Measurements from ENCODE around the gene GUSB.
"Not testable (repeated sequence)": the region's sequence is repeated elsewhere in the genome, so short reads cannot be mapped to it uniquely, and the experiment has no call there.

Gene GUSB

GRCh38 chr7:65975814-65976445 lies 6.1 kb downstream of the GUSB start:
- DNase-seq (ENCODE audit: low spot score) = no peak

GRCh38 chr7:65974876-65975275 lies 7.1 kb downstream of the GUSB start:
- no peak for DNase-seq (ENCODE audit: low spot score)

GRCh38 chr7:65974191-65974801 lies 7.7 kb downstream of the GUSB start:
- DNase-seq (ENCODE audit: low spot score) = no peak

- DNase-seq (ENCODE audit: low spot score) = no peak
Measured at GRCh38 chr7:65972976-65973375, 9.0 kb downstream of the GUSB start.

GRCh38 chr7:65971021-65971420 lies 11.0 kb downstream of the GUSB start:
- DNase-seq (ENCODE audit: low spot score) = no peak

- no peak for DNase-seq (ENCODE audit: low spot score)
Measured at GRCh38 chr7:65968256-65969185, 13.5 kb downstream of the GUSB start.

GRCh38 chr7:65967361-65968155 lies 14.5 kb downstream of the GUSB start:
- no peak for DNase-seq (ENCODE audit: low spot score)

GRCh38 chr7:65966146-65966545 lies 15.9 kb downstream of the GUSB start:
- no peak for DNase-seq (ENCODE audit: low spot score)

- not testable (repeated sequence) for DNase-seq (ENCODE audit: low spot score)
Measured at GRCh38 chr7:65964671-65965070, 17.3 kb downstream of the GUSB start.

GRCh38 chr7:65962033-65962432 lies 20.0 kb downstream of the GUSB start:
- DNase-seq (ENCODE audit: low spot score) = no peak

- DNase-seq (ENCODE audit: low spot score) = no peak
Measured at GRCh38 chr7:65960351-65961074, 21.5 kb downstream of the GUSB start.

GRCh38 chr7:65955718-65956117 lies 26.3 kb downstream of the GUSB start:
- no peak for DNase-seq (ENCODE audit: low spot score)

- no peak for DNase-seq (ENCODE audit: low spot score)
Measured at GRCh38 chr7:65953890-65954450, 28.0 kb downstream of the GUSB start.

- DNase-seq (ENCODE audit: low spot score) = no peak
Measured at GRCh38 chr7:65953001-65953720, 28.9 kb downstream of the GUSB start.

GRCh38 chr7:65951837-65952578 lies 30.0 kb downstream of the GUSB start:
- no peak for DNase-seq (ENCODE audit: low spot score)

GRCh38 chr7:65946904-65947303 lies 35.1 kb downstream of the GUSB start:
- DNase-seq (ENCODE audit: low spot score) = no peak

- DNase-seq (ENCODE audit: low spot score) = not testable (repeated sequence)
Measured at GRCh38 chr7:65945787-65946186, 36.2 kb downstream of the GUSB start.

- no peak for DNase-seq (ENCODE audit: low spot score)
Measured at GRCh38 chr7:65938336-65938895, 43.6 kb downstream of the GUSB start.

GRCh38 chr7:65937296-65937695 lies 44.7 kb downstream of the GUSB start:
- DNase-seq (ENCODE audit: low spot score) = no peak

Measured in CD4-positive, alpha-beta T cell treated with Interleukin-6 at 100 ng/mL for 8 hours (primary cell).